Stimulated activated CD4-positive, alpha-beta T cell treated with anti-CD3 and anti-CD28 coated beads, Interleukin-4, amount 100 ng/mL, for 48 hours (primary cell): ENCODE data around the gene GAB1.

ENCODE experiments used
- DNase-seq, 2 donors: peaks; one replicate each; pipeline ENCODE4 v3.0.0-alpha.2; 2020; ENCODE audit warnings: low read depth in 2 of 2

GAB1 gene

GRCh38 chr4:143389579-143390195, 53.0 kb downstream of the GAB1 start:
- no peak for DNase-seq

GRCh38 chr4:143390764-143391163, 54.1 kb downstream of the GAB1 start:
- DNase-seq: no peak

GRCh38 chr4:143391261-143391660, 54.6 kb downstream of the GAB1 start:
- no peak for DNase-seq

- DNase-seq: no peak
These were observed 55.2 kb downstream of the GAB1 start for GRCh38 chr4:143391895-143392294.

- DNase-seq: no peak
These were observed 56.5 kb downstream of the GAB1 start for GRCh38 chr4:143393195-143393594.

DNA sequence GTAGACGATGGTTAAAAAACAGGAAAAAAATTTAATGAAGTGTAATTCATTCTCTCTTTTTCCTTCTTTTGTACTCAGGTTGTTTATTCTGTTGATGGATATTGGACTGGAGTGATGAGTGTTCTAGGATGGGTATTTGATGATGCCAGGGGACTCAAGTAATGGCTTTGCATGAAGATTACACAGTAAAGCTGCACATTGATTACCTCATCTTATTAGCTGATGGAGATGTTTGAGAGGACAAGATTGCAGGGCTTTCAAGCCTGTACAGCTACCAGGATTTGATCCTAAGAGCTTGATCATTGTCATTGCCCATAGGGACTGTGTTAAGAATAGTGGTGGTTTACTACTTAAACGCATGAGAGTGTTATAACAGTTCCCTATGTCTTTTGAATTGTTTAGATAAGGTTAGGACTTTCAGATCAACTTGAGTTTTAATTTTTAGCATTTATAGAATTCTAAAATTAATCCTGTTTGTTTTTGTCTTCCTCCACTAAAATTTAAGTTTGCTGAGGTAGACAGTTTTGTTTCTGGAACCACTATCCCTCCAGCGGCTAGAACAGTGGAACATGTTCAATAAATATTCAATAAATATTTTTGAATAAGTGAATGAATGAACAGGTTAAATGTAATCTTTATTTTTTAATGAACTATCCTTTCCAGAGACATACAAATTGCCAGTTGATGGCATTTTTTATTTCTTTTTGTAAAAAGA, 58.2 kb downstream of the GAB1 start:
- DNase-seq: no peak

DNA sequence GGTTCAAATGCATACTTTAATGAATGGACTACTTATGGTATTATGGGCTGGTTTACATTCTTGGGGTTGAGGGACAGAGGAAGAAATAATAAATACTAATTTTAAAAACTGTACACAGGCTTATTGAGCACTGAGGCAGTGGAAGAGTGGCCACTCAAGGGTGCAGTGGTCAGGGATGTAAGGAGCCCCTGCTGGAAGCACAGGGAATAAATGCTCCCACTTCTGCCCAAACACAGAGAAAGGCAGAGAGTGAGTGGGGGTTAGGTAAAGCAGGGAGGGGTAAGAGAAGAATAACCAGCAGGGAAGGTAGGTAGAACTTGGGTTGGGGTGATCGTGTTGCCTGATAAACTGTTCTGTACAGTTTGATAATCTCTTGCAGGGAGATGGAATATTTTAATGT, 60.0 kb downstream of the GAB1 start:
- DNase-seq: no peak

- DNase-seq: no peak
These were observed 60.7 kb downstream of the GAB1 start for GRCh38 chr4:143397335-143397734.

DNA sequence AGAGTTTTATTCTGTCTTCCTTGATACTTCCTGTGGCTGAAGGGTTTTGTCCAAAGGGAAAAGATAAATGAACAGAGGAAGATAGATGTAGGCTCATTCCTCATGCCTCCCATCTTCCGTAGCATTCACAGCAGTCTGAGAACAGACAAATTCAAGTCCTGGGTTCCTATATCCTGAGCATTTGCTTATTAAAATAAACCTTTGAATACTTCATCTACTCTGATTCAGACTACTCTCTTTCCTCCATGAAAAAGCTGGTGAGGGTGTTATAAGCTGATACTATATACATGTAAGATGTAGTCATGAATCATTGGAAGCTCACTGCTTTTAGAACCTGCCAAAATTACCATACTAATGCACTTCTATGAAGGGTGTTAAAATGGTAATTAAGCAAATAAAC, 61.2 kb downstream of the GAB1 start:
- no peak for DNase-seq

GRCh38 chr4:143399113-143399949, 62.7 kb downstream of the GAB1 start:
- no peak for DNase-seq

DNA sequence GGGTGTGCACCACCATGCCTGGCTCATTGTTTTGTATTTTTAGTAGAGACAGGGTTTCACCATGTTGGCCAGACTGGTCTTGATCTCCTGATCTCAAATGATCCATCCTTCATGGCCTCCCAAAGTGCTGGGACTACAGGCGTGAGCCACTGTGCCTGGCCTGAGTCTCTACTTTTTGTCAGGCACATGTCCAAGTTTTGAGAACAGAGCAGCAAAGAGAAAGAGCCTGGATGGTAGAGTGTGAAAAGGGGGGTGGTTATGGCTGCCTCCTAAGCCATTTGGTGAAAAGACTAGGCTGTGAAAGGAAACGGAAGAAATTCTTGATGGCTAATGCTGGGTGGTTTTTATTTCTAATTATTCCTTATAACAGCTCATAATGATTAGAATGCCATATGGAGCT, 63.4 kb downstream of the GAB1 start:
- no peak for DNase-seq

GRCh38 chr4:143402776-143403552, 66.3 kb downstream of the GAB1 start:
- DNase-seq: no peak

DNA sequence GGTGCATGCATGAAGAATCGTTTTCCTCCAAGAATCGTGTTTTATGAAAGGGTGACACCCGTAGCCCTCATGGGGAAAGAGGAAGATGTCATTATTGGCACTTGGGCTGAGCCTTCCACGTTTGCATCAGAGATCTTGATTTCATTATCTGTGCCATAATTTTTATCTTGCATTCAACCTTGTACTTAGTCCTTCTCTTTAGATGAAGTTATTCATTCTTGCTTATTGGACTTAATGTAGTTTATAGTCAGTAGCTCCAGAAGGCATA, 66.8 kb downstream of the GAB1 start:
- no peak for DNase-seq

GRCh38 chr4:143404555-143404954, 67.9 kb downstream of the GAB1 start:
- no peak for DNase-seq

GRCh38 chr4:143405075-143405730, 68.5 kb downstream of the GAB1 start:
- DNase-seq: no peak

GRCh38 chr4:143406523-143406922, 69.8 kb downstream of the GAB1 start:
- peak; percentile 2 to 14 for DNase-seq

GRCh38 chr4:143407474-143407873, 70.8 kb downstream of the GAB1 start:
- DNase-seq: no peak

- no peak for DNase-seq
These were observed 71.2 kb downstream of the GAB1 start for GRCh38 chr4:143407888-143408287.

- no peak for DNase-seq
These were observed 73.3 kb downstream of the GAB1 start for GRCh38 chr4:143410015-143410414.

DNA sequence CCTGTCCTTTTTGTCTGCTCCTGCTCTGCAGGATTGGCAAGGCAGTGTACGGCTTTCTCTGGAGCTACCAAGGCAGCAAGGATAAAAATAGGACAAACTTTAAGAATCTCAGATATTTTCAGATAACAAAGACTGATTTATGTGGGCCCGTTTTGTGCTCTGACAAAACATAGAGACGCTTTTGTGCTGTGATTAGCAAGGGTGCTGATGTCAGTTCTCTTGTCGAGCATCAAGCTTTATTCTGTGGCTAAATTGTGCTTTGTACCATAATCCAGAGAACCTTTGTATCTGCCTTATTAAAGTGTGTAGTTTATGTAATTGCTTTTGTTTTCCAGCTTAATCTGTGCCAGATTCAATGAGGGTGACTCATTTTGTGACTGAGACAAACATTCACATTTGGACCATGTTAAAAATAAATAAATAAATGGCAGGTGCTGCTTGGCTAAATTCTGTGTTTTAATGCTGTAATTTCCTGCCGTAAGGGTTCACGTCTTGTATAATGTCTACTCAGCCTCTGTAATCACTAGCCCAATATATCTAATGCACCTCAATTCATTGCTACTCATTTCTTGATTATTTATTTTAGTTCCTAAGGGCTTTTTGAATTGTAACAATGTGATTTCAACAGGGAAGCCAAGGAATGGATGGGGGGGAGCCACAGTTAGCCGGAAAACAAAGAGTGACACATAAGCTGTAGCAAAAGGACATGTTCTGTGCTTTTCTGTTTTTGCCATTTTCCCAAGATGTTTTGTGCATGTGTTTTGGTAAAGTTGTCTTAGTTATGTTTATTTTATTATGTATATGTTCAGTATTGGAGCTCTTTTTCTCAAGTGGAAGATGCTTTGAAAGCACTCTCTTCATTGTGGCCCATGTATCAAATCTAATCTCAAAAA, 75.1 kb downstream of the GAB1 start:
- no peak for DNase-seq

- DNase-seq: no peak
These were observed 75.7 kb downstream of the GAB1 start for GRCh38 chr4:143412420-143412758.
